ENCODE measurements around the gene SCNN1A.
A peak's percentile ranks its signal among the peaks of the same experiment; 100 is the strongest.

Gene SCNN1A

DNA sequence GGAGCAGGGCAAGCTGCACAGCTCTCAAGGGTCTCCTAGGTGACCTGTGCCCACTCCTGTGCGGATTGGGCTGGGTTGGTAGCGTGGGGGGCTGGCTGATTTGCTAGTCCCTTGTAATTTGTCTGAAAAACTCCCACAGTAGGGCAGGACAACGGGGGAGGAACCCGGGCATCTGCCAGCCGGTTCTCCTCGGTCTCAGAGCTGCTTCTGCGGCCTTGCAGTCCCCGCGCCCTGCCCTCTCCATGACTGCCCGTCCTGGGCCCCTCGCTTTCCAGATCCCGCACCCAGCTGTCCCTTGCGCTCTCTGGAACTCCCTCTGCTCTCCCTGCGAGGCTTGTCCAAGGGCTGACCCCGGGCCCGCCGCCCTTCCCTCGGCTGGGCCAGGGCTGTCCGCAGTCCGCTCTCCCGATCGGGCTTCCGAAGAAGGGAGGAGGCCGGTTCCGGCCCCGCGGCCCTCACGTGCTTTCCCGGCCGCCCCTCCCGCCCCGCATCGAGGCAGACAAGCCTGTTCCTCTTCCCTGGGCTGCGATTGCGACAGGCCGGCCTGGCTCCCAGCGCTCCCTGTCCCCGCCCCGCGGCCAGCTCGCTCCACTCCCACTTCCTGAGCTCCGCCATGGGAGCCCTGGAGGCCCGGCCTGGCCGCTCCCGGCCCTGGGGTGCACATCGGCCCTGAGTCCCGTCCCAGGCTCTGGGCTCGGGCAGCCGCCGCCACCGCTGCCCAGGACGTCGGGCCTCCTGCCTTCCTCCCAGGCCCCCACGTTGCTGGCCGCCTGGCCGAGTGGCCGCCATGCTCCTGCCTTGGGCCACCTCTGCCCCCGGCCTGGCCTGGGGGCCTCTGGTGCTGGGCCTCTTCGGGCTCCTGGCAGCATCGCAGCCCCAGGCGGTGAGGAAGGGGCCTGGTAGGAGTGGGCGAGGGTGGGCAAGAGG is 8.5 kb upstream of the SCNN1A start, which contains the start of gene LTBR:
Gene LTBR, plus strand, starts transcription at position 591 of the 927 bp plus-strand sequence. Its CDS starts 197 bp downstream, at position 788.
- no peak for DNase-seq

DNA sequence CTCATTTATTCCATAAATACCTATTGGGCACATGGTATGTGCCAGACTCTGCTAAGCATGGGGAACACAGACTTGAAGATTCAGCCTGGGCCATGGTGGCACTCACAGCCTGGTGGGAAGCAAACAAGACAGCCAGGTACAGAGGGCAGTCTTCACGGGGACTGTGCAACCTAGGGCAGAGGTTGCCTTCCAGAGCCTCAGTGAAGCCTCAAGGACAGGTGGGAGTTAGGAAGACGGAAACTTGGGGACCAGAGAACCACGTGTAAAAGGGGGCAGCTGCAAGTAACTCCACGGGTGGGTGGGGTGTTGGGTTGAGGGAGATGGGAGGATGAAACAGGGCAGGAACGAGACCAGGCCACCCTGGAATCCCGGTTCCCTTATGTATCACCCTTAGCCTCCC is 7.6 kb upstream of the SCNN1A start:
- DNase-seq: no peak

DNA sequence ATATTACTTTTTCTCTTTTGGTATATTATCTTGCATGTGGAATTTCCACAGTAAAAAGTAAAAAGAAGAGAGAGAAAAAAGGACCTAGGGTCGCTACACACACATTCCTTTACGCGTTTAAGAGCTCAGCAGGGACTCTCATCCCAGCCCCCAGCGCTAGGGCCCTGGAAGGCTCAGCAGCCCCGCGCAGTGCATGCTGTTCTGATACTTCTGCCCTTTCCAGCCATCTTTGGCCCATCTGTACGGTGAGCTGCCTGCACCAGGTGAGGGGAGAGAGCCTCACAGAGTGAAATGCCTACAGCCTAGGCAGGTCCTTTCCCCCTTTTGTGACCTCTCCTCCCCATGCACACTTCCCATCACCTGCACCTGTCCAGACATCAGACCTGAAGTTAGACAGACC is 7.0 kb upstream of the SCNN1A start:
- no peak for DNase-seq

DNA sequence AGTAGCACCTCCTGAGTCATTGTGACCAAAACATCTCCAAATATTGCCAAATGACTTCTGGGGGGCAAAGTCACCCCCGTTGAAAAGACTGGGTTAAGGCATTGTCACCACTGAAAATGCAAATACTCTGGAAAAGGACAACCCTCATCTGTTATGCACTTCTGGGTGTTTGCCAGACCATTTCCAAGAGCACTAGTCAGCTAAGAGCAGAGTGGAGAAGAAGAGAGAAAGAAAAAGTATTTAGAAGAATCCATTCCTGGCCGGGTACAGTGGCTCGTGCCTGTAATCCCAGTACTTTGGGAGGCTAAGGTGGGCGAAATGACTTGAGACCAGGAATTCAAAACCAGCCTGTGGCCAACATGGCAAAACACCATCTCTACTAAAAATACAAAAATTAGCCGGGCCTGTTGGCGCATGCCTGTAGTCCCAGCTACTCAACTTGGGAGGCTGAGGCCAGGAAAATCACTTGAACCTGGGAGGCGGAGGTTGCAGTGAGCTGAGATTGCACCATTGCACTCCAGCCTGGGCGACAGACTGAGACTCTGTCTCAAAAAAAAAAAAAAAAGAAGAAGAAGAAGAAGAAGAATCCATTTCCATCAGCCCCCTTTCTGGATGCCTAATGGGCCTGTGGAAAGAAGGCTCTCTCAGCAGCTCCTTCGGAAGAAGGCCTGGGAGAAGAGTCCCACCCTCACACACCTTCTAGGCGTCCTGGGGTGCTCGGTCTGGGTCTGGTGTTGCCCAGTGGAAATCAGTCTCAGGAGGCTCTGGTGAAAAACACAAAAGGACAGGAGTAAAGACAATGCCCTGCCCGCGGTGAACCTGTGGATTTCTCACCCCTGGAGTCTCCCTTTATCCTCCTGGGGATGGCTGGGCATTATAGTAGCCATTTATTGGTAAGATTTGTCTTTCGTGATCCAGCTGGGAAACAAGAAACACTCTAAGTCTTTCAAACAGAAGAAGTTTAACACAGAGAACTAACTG is 5.1 kb upstream of the SCNN1A start:
- DNase-seq: no peak

DNA sequence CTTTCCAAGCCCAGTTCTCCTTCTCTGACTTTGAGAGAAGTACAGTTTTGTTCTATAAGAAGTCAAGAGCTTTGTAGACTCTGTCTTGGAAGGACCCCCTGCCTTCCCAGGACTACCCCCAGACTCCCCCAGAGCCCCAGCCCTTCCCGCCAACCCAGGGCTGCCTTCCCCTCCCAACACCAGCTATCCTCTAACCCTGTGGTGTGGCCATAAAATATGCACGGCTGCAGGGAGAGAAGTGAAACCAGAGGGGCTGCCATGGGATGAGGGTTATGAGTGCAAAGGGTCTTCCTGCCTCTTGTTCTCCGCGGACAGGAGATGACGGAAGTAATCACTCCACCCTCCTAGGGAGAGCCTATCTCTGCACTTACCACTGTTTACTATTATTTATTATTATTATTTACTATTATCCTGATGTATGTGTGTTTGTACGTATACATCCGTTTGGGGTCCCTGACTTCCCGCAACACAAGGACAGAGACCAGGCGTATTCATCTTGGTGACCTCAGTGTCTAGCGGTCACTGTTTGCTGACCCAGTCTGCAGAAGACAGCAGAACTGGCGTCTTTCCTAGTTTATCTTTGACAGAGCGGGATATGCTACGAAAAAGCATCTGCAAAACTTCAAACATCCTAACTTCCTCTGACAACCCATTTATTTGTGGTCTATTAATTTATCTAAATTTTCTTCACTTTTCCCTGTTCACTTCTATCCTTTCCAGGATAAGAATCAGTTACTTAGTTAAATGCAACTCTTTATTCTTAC is 3.5 kb upstream of the SCNN1A start:
- no peak for DNase-seq

DNA sequence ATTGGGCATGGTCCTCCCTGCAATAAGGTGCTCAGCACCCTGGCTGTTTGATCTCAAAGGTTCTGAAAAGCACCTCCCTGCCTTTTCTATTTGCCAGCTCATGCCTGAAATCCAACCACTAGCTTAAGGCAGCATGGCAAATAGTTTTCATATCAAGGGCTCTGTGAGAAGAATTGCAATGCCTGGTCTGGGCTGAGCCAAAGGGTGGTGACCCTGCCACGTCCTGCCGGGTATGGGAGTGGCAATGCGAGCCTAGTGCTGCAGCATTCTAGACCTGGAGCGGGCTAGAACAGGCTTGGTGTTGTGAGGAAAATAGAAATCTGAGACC is 2.3 kb upstream of the SCNN1A start:
- DNase-seq: no peak

DNA sequence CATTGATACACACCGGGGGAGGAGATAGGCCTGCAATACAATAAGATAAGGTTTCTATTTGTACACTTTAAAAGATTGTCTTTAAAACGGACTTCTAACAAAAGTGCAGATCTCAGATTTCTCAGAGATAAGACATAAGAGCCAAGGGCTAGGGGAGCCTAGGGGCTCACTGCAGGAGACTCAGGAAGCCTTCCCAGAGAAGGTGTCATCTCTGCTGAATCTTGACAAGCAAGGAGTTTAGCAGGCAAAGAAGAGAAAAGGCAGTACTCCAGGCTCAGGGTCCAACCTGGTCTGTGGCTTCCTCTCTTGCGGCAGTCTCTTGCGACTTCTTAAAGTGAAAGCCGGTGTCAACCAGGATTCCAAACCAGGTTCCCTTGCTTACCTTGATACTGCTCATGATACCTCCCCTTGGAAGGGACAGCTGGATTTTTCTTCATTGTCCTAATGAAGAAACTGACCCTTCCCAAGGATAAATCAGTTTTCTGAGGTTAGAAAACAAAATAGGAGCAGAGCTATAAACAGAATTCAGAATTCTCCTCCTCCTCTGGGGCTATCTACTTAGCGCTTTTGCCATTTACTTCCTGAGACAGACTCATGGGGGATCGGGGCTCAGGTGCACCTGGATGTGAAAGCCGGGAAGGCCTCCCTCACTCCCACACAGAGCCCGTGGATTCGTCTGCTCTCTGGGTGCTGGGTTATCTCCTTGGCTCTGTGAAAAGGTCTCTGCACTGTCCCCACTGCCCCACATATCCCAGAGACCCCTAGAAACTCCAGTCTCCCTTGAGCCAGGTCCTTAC is 1.7 kb upstream of the SCNN1A start:
- no peak for DNase-seq

DNA sequence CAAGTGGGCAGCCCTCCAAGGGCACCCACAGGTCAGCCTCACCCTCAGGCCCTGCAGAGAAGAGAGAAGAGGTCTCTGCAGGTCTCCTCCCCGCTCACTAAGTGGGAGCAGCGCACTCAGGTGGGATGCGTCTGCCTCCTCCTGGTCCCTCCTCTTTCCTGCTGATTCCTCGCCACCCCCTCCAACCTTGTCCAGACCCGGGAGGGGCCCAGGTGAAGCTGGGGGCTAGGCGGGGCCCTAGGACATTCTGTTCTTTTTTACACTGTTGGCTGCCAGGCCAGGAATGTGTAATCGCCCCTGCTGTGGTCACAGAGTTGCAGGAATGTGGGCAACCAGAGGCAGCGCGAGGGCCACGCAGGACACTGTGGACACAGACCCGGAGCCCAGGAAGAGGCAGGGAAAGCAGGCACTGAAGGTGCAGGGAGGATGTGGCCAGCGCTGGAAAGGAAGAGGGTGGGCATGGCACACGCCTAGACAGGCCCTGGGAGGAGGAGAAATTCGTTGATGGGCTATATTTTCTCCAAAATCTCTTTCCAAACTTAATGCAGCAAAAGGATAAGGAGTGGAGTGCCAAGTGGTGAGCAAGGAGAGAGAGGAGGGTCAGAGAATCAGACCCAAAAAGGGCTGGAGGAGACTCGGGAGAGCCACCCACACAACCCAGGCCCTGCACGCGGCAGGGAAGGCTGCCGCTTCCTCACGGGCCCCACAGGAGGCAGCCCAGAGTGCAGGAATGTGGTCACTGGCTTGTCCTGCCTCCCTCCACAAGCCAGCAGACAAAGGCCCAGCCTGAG is 911 bp upstream of the SCNN1A start:
- DNase-seq: no peak

DNA sequence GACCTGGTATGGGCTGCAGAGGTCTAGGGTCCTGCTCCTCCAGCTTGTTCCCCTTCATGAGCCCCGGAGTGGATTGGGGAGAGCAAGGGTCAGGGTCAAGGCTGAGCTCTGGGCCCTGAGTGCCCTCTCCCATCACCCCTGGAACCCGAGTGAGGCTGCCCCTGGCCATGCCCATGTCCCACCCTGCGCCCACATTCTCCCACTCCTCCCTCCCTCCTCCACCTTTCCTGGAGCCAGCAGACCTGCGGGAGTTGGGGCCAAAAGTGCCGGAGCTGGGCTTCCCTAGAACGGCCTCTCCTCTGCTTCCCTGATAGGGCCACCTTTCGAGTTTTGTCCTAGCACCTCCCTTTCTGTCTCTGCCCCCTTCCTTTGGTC is 590 bp downstream of the SCNN1A start:
- DNase-seq: no peak

DNA sequence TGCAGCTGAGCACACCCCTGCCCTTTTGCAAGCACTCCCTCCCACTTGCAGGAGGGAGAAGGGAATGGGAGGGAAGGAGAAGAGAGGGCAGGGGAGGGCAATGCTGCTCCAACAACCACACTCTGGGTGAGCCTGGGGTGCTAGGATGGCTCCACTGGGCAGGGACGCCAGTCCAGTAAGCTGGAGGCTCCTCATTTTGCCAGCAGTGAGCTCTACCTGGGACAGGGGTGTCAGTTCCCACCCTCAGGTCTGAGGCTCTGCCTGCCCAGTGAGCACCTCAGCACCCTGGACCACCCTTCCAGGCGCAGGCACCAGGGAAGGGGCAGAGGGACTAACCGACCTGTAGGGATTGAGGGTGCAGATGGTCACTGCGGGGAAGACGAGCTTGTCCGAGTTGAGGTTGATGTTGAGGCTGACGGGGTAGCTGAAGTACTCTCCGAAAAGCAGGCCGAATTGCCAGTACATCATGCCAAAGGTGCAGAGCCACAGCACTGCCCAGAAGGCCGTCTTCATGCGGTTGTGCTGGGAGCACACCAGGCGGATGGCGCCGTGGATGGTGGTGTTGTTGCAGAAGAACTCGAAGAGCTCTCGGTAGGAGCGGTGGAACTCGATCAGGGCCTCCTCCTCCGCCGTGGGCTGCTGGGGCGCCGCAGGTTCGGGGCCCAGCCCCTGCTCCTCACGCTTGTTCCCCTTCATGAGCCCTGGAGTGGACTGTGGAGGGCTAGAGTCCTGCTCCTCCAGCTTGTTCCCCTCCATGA is 1.2 kb downstream of the SCNN1A start:
- DNase-seq: no peak

DNA sequence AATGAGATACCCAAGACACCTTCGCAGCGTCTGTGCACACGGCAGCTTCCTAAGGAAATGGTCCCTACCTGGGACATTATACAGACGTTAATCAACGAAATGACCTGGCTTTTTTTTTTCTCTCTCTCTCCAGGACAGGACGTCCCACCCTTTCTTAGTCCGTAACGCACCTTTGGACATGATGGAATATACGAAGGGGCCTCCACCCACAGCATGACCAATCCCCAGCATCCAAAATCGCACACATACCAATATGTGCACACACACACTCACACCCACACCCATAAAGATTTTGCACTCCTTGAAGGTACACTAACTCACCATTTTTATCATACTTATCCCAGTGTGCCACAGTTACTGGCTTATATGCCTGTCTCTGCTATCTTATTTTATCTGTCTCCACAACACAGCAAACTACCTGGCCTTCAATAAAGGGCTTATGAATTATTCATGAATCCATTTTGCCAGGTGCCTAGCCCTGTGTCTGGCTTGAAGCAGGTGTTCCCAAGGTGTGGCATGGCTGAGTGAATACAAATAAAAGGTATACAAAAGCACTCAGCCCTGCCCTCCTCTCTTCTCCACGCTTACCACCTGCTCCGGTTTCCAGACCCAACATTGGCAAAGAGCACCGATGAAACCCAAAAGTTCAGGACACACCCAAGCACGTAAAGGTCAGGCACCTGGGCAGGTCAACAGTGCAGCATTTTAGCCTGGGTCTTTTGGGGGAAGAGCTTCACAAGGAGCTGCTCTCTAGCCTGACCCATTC is 2.2 kb downstream of the SCNN1A start:
- DNase-seq: no peak

DNA sequence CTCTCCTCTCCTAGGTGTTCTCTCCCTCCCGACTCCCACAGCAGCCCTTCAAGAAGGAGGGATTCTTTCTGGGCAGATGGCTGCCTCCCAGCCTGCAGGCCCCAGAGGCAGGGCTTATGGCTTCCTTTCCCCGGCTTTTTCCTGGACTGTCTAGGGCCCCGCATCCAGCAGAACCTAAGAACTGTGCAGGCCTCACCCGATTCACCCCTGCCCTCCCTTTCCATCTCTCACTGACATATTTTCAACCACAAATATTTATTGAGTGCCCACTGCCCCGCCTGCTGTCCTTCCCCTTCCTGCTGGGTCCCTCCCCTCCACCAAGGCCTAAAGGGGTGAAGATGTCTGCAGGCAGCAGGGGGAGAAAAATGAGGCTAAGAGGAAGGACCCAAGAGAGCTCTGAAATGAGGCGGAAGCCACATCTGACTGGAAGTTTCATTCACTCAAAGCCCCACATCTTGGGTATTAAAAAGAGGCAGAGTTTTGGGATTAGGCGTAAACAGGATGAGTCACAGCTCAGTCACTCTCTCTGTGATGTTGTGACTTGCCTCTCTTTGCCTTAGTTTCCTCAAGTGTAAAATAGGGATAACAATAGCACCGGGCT is 2.9 kb downstream of the SCNN1A start:
- DNase-seq: peak in 1 of 2 experiments; percentile 10

DNA sequence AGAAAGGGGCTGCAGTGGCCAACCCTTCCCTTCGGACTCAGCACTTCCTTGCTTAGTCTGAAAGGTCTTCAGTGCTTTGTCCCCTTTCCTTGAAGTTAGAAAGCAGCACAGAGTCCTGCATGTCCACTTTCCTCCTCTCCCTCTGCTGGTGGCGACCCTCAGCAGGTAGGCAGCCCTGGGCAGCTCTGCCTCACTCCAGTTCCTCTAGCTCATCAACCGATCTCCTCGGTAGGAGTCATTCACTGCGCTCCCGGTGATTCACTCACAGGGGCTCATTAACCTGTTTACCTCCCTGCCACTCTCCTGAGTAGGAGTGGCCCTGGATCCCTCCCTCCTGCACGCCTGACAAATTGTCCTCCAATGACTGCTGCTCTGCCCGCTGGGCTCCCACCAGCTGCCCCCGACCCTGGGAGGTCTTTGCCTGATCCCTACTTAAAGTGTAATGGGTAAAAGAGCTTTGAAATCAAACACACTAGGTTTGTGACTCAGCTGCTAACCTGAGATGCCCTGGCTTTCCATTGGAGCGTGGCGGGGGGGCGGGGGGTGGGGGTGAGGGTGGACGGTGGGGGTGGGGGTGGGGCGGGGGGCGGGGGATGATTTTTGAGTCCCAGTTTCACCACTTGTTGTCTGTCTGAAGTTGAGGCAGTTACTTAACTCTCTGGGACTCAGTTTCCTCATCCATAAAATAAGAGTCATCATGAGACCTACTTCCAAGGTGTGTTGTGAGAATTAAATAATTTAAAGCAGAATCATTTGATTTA is 4.2 kb downstream of the SCNN1A start:
- peak; percentile 65 to 76 for DNase-seq

DNA sequence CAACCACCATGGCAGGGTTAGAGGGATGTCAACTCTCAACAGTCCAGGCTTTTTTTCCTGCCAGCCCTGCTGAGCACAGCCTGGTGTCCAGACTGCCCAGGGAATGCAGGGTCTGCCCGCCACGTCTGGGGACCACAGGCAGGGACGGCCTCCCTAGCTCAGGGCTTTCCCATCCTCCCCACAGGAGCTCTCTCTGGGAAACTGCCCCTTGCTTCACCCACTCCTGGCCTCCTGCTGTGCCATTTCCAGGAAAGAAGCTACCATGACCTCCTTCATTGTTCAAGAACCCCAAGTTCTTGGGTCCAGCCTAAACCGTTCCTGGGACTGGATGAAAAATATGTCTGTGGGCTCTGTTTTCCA is 4.8 kb downstream of the SCNN1A start:
- DNase-seq: no peak

DNA sequence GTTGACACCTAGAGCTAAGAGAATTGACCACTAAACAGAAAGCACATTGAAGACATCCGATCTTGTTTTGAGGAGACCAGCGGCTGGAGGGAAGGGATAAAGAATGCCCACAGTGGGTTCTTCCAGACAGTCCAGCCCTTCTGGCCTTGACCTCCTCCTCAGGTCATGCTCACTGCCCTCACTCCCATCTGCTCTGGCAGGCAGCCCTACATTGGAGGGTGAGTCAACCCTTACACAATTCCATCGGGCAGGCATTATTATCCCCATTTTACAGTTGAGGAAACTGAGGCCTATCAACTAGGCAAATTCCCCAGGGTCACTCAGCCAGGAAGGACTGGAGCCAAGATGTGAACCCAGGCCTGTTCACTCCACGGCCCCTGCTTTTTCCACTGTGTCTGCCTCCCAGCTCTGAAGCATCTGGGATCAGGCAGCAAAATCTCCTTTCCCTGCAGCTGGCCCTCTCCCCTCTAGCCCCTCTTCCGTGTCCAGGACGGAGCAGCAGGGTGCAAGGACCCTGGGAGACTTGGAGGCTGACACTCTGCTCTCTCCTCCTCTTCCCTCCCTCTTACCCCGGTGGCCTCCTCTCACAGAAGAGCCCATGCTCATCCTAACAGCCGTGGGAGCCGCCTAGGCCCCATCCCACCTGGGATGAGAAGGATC is 5.3 kb downstream of the SCNN1A start:
- DNase-seq: no peak

DNA sequence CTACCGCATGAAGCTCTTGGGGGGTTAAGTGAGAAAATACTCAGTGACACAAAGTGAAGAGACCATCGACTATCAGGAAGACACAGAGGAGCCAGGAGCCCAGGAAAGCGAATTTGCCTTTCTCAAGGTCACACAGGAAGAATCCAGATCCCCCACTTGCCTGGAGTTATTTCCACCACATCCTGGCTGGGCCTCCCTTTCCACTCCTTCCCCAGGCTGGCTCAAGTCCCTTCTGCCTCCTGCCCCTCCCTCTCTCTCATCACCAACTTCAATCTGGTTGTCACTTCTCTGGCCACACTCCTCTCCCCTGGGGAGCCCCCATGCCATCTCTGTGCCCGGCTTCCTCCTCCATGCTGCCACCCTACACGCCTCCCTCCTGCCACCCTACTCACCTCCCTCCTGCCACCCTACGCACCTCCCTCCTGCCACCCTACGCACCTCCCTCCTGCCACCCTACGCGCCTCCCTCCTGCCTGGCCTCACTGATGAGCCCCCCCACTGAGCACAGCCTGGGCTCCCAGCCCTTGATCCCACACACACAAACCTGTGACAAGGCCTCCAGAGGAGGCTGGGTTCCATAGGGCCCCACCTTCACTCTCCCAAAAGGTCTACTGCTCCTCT is 6.3 kb downstream of the SCNN1A start:
- no peak for DNase-seq
